HT-29 (cell line): ENCODE data around the gene SYTL3. TPM values are rescaled to one million over a fixed set of nuclear protein-coding genes. Genes with fewer than 3 reads are reported as not detected.
A peak's percentile ranks its signal among the peaks of the same experiment; 100 is the strongest.
"Not testable (repeated sequence)": the region's sequence is repeated elsewhere in the genome, so short reads cannot be mapped to it uniquely, and the experiment has no call there.

Experiments used
- DNase-seq: peaks from one replicate; pipeline ENCODE4 v3.0.0-alpha.2; 2015; ENCODE audit warnings: low spot score
- total RNA-seq: library from RNA; depleted of rRNA; stranded (reverse); fragments of >200 nt; shearing (Covaris generic); gene quantifications from 2 replicates; pipeline ENCODE4 v1.2.3, GENCODE V29; 2014

SYTL3 gene
- total RNA-seq, 1 experiment from 2014 or later, result 0.41 TPM

DNA sequence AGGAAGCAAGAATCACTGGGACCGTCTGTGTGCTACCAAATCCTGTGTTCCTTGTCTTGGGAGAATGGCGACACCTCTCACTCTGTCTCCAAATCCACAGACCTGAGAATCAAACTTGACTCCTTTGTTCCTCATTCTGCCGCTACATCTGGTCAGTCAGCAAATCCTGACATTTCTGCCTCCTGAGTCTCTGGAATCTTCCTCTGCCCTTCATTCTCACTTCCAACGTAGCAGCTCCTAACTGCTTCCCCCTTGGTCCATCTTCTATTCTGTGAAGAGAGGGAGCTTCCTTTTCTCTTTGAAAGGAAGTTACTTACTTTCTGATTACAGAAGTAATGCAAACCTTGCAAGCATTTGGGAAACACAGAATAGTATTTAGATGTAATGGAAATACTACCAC lies 37.7 kb downstream of the SYTL3 start:
- no peak for DNase-seq

DNA sequence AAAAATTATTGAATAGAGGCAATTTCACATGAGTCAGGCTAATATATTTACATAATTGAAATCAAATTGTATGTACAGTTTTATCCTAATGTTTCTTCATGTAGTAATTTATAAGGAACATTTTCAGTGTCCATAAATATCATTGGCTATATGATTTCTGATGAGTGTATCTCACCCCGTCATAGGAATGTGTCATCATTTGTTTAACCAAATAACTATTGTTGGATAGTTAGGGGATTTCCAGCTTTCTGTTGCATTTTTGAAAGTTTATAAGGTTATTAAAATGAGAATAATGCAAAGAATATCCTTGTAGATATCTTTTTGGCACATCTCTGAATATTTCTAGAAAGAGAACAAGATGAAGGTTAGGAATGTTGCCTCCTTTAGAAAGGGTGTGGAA lies 39.0 kb downstream of the SYTL3 start:
- DNase-seq, result no peak

DNA sequence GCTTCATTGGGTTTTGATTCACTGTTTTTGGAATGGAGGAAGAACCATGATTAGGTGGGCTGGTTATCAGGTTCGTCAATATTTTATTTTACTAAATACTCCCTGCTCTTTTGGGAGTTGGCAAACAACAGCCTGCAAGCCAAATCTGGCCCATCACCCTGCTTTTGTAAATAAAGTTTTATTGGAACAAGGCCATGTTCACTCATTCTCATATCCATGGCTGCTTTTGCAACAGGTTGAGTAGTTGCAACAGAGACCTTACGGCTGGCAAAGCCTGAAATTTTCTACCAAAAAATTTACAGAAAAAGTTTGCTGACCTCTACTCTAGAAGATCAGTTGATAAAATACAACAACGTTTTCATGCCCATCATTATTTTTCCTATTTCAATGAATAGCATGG lies 45.1 kb downstream of the SYTL3 start:
- no peak for DNase-seq

DNA sequence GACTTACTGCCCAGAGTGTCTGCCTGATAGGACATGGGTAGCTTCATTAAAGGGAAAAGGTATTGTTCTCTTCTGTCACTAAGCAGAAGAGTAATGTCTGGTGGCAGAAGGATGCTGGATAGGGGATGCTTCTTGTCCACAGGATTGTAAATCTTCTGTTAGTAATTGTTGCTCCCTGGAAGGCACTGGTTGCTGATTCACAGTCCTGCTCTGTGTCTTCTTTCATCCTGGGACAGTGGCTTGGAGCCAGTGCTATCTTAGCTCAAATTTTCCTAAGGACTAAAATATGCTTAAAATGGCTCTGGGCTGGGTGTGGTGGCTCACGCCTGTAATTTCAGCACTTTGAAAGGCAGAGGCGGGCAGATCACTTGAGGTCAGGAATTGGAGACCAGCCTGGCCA lies 48.0 kb downstream of the SYTL3 start:
- DNase-seq, result no peak

DNA sequence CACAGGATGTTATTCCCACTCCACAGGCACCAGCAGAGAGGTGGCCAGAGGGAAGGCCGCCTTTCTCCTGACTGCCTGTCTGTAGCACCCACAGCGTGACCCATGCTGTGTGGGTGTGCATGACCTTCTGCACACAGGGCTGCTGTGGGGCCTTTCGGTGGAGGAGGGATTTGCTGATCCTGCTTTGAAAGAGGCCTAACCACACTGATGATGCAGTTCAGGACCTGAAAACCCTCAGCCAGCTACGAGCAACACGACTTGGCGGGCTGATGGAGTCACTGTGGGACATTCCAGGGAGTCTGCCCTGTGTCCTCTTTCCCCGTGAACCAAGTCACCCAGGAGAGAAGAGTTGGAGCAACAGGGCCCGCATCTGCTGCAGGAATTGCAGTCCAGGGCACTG lies 49.1 kb downstream of the SYTL3 start:
- no peak for DNase-seq

DNA sequence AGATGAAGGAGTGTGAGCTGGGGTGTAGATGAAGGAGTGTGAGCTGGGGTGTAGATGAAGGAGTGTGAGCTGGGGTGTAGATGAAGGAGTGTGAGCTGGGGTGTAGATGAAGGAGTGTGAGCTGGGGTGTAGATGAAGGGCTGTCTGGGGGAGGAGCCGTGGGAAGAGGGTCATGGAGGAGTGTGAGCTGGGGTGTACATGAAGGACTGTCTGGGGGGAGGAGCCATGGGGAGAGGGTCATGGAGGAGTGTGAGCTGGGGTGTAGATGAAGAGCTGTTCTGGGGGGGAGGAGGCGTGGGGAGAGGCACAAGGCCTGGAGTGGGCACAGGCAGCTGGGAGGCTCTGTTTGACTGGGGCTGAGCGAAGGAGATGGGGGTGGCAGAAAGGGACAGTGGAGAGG lies 51.4 kb downstream of the SYTL3 start:
- not testable (repeated sequence) for DNase-seq

DNA sequence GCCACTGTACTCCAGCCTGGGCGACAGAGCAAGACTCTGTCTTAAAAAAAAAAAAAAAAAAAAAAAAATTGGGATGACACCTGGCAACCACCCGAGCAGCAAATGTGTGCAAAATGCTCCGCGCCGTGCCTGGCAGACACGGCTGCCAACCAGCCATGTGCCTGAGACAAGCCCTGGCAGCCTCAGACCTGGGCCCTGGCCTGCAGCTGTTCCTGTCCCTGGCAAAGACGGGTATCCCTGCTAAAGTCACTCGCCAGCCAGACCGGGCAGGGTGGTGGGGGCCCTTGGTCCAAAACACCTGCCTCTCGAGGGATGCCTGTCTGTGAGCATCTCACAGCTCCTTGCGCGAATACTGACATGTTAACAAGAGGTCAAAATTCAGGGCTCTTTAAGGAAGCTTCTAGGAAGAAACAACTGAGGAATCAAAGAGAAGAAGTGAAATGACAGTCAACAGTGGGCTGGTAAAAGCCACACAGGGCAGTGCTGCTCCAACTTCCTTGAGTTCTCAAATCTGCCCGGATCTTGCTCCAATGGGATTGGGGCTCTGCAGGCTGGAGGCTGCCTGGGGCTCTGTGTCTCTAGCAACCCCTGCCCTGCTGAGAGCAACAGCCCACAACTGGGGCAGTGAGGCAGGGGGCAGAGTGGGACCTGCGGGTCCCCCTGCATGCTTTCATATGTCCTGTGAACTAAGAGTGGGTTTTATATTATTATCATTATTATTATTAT lies 53.4 kb downstream of the SYTL3 start:
- no peak for DNase-seq

DNA sequence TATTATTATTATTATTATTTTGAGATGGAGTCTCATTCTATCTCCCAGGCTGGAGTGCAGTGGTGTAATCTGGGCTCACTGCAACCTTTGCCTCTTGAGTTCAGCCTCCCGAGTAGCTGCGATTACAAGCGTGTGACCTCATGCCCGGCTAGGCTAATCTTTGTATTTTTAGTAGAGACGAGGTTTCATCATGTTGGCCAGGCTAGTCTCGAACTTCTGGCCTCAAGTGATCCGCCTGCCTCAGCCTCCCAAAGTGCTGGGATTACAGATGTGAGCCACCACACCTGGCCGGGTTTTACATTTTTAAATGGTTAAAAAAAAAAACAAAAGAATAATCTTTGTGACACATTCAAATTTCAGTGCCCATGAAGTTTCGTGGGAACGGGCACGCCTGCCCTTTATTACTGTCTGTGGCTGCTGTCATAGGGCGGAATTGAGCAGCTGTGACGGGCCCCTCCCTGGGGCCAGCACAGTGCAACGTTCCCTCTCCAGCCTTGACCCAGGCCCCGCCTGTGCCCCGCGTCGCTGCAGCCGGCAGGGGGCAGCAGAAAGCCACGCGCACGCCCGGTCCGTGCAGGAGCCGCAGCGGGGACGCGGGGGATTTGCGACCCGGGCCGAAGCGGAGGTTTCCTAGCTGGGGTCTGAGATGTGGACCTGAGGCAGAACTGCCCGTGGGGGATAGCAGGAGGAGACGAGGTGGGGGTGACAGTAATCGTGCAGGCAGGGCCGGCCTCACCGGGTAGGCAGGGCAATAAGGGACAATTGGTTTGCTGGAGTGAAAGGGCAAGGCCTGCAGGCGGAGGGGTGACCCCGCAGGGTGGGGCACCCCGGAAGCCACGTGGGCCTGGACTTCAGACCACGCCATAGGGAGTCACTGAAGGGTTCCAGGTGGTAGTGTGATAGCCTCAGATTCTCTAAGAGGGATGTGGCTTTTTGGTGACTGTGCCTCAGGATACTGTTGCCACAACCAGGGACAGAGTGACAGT lies 54.3 kb downstream of the SYTL3 start:
- DNase-seq, result peak; percentile 75

DNA sequence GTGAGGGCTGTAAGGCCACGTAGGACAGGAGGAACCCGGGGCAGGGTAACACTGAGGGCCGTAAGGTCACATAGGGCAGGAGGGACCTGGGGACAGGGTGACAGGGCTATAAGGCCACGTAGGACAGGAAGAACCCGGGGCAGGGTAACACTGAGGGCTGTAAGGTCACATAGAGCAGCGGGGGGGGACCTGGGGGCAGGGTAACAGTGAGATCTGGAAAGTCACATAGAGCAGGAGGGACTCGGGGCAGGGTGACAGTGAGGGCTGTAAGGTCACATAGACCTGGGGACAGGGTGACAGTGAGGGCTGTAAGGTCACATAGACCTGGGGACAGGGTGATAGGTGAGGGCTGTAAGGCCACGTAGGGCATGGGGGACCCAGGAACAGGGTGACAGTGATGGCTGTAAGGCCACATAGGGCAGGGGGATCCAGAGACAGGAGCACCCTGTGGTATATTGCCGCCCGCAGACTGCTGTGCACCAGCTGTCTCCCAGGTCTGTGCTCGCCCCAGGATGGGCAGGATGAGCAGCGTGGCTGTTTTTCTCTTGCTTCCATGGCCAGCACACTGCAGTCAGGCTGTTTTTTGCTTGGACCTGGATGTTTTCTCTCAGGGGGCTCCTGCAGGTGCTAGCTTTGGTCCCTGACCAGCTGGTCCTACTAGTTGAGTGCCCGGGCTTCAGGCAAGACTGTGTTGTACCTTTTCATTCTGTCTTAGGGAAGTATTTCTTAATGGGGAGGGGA lies 55.7 kb downstream of the SYTL3 start:
- DNase-seq, result no peak

DNA sequence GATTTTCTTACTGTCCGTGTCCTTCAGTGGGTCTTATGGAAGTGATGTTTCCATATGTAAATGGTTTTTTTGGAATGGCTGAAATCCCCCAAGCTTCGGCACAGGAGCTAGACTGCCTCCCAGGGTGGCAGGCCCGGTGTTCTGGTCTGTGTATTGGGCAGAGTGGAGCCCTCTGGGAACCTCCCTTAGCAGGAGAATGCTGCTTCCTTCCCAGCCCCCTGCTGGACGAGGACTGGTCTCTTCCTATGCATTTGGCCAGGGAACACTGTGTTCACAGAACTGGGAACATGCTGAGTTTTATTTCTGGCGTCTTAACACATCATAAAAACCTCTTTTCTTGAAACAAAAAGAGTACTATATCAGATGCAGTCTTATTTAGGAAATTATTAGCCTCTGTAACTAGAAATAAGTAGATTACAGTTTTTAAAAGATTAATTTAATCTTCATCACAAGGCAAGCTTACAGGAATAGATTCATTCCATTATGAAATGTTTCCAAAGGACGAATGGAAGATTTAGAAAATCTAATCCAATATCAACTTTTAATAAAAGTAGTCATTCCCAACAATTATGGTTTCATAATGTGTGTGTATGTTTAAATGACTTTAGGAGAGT lies 56.6 kb downstream of the SYTL3 start:
- peak; percentile 67 for DNase-seq

DNA sequence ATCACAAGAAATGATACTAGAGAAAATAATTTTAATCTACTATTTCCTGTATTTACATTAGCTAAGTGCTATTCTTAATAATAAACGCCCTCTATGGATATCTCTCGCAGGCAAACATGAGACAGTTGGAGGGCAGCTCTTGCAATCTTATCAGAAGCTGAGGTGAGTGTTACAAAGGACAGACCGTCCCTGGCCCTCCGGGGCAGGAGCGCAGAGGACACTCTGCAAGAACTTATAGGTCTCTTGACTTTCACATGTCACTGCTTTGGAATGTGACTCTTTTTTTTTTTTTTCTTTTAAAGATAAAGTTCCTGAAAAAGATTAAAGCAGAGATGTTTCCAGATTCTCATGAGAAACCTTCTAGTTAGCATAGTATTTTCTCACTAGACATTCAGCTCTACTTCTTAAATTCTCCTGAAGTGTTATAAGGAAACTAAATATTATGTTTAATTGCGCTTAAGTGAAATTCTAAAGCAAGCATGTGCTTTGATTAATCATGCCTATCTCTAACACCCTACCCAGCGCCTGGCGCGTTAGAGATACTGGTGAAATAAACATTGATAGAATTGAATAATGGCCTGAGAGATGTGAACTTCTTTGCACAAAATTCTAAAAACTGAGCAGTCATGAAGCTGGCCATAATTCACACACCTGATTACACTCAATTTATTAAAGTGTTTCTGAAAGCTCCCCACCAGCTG lies 57.4 kb downstream of the SYTL3 start:
- peak; percentile 40 for DNase-seq

DNA sequence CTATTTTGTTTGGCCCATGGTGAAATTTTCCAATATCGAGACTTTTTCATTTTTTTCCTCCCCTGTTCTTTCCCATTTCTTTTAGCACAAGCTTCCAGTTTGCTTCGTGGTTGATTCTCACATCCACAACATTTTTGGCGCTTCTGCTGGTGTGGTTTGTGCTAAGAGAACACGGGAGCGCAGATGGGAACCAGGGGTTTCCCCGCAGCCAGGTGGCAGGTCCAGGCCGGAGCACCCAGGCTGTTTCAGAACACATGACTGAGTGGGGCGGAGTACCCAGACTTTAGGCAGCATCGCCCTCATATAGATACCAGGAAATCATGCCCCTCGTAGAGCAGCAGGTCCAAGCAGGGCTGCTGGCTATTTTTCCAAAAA lies 58.0 kb downstream of the SYTL3 start:
- peak; percentile 44 for DNase-seq

DNA sequence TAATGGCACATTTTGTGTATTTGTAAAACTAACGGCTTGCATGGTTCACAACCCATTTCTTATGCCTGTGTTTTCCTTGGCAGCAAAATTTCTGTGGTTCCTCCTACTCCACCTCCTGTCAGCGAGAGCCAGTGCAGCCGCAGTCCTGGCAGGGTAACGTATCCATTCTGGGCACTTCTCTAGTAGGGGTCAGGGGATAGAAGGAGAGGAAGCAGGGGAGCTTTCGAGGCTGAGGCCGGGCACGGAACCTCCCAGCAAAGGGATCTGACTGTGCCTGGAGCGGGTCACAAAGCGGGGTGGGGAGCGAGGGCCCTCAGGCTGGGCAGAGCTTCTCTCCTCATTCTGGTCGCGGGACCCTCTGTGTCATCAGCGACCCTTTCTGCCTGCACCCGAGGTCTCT lies 58.4 kb downstream of the SYTL3 start:
- no peak for DNase-seq

DNA sequence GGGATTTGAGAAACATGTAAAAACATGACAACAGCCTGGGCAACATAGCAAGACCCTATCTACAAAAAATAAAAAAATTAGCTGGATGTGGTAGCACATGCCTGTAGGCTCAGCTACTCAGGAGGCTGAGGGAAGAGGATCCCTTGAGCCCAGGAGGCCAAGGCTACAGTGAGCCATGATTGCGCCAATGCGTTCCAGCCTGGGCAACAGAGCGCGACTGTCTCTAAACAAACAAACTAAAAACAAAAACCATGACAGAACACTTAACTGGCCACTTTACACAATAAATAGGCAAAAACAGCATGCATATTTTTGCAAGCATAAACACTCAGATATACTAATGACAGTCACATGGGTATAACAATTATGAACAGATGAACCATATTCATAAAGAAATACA lies 60.0 kb downstream of the SYTL3 start:
- no peak for DNase-seq

DNA sequence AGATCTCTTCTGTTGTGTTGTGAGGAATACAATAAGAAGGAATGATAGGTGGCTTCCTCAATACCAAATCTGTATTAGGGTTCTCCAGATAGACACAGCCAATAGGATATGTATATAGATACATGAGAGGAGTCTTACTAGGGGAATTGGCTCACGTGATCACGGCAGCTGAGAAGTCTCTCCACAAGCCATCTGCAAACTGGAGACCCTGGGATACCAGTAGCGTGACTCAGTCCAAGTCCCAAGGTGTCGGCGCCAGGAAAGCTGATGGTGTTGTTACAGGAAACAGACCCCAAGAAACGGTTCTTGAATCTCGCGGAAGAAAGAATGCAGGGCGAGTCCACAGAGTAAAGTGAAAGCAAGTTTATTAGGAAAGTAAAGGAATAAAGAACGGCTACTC lies 61.4 kb downstream of the SYTL3 start:
- DNase-seq, result no peak

DNA sequence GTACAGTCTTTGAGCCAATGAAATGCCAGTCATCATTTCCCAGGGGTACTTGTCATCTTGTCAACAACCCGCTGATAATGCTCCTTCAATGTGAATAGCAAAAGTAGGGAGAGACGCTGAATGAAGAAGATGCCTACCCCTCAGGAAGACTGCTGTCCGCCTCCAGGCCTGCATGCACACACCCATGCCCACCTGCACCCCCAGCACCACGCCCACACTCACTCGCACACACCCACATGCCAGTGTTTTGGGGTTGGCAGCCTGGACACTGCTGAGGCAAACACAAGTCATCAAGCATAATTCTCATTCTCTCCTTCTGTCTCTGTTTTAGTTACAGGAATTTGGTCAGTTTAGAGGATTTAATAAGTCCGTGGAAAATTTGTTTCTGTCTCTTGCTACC lies 63.6 kb downstream of the SYTL3 start:
- DNase-seq, result no peak

DNA sequence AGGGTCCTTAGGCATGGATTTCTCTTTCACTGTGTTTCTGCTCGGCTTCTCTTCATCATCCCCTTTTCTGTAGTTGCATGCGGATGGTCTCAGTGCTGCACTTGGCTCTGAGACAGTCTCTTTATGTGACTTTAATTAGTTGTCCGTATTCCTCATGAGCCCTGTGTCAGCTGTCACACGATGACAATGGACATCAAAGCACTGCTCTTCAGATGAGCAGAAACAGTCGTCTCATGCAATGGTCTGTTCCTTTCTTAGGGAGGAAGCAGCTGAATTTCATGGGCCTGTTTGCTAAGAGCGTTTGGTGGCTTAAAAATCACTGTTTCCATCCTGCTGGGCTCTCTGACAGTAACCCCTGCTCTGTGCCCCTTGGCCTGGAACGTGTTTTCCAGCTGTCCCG lies 64.9 kb downstream of the SYTL3 start:
- DNase-seq, result no peak

DNA sequence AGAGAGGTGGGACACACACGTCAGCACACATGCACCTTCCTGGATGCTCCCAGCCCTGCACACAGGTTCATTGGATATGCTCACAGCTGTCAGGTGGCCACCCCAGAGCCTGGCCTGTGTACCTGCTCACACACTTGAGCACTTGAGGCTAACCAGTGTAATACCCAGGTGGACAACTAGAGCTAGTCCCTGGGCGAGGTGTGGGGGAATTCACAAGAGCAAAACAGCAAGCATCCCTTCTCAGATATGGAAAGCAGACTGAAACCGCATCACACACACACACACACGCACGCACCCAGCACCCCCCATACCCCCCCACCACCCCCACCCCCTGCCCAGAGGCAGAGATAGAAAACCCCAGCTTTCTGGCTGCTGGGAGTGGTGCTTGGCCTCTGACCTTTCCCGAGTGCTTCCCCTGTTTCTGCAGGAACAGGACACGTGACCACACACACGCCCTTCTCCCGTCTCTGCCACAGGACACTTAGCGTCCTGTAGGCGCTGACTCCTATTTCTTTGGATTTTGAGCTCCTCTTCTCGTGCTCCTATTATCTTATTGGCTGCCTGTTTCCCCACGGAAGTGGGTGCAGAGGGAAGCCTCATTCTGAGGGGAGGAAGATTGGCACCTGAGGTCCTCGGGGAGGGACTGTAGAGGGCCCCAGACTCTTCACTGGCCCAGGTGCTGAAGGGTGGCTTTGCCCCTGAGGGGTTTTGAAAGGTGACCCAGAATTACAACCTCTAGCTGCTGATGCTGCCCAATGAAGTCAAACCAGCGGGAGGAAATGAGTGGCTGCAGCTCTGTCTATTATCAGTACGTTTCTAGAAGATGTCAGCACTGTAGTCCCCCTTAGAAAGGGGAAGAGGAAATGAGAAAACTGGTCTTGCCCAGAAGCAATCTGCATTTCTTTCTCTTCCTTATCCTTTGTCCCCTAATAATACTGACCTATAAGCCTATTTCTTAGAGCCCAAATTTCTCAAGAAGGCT lies 65.8 kb downstream of the SYTL3 start:
- DNase-seq, result no peak

DNA sequence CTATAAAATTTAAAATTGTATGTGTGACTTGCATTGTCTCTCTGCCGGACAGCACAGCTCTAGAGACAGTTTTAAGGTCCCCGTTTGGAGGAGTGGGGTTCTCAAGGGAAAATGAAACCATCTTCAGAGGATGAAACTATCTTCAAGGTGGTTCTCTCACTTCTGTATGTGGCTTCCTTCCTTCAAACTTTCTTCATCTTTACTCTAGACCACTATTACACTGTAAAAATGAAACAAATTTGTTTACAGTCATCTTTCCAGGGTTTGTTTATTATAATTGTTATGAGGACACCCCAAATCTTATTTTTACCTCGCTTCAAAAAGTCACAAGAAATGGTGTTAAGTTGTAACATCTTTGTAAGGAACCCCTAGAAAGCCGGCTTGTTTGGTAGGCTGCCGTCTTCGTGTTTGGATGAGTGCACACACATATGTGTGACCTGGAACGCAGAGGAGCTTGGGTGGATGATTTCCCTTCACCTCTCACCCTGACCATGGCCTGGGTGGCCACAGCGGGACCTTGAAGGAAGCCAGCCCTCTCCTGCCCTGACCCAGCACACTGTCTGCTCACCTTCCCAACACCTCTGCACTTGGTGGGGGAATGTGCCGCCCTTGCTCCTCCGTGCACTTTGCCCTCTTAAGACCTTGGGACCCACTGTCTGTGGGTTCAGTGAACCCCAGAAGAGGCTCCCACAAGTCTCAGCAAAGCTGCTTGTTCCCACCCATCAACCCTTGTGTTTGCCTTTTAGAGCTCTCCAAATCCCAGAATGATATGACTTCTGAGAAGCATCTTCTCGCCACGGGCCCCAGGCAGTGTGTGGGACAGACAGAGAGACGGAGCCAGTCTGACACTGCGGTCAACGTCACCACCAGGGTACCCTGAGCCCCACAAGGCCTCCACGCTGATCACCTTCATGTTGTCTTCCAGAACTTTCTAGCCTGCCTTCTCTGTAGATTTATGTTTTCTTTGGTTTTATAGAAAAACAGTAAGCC lies 67.8 kb downstream of the SYTL3 start:
- no peak for DNase-seq
